ENCODE measurements around the gene MUC5AC. TPM values are rescaled to one million over a fixed set of nuclear protein-coding genes. Genes with fewer than 3 reads are reported as not detected.

Gene MUC5AC
- total and polyA plus RNA-seq, 8 donors: 0.04 to 0.75 (median 0.37) TPM; not detected in 1

- peaks cover 0 to 100% of the 10 kb centered on the region in 2 donors for H3K27me3 ChIP-seq
- TF ChIP-seq CTCF (IDR thresholded peaks at IDR 0.05): no peak
- intact Hi-C loops (cut with DNase I): no loop called here
- H3K36me3 ChIP-seq: no peaks in the 10 kb centered on the region
- DNase-seq (peak in 1 of 4 donors; percentile 59), ATAC-seq (no peak)
- no peaks in the 10 kb centered on the region for H3K9me3 ChIP-seq
- H3K4me1 ChIP-seq: no peaks in the 10 kb centered on the region
- no peak overlapping the region for H3K27ac ChIP-seq
- no peak overlapping the region for H3K4me3 ChIP-seq
Observed at GRCh38 chr11:1226986-1227550, 69.3 kb downstream of the MUC5AC start.

GRCh38 chr11:1227551-1228100, 69.9 kb downstream of the MUC5AC start:
- H3K4me3 ChIP-seq: no peak overlapping the region
- H3K27ac ChIP-seq: no peak overlapping the region
- intact Hi-C loops (cut with DNase I): no loop called here
- TF ChIP-seq CTCF (IDR thresholded peaks at IDR 0.05): no peak
- no peaks in the 10 kb centered on the region for H3K4me1 ChIP-seq
- DNase-seq (peak in 1 of 4 donors; percentile 72), ATAC-seq (no peak)
- H3K9me3 ChIP-seq: no peaks in the 10 kb centered on the region
- peaks cover 0 to 97% of the 10 kb centered on the region in 2 donors for H3K27me3 ChIP-seq
- no peaks in the 10 kb centered on the region for H3K36me3 ChIP-seq

- intact Hi-C loops (cut with DNase I): no loop called here
- H3K36me3 ChIP-seq: no peaks in the 10 kb centered on the region
- DNase-seq (peak in 1 of 4 donors; percentile 78), ATAC-seq (no peak)
- H3K4me1 ChIP-seq: no peaks in the 10 kb centered on the region
- no peak for TF ChIP-seq CTCF (IDR thresholded peaks at IDR 0.05)
- peaks cover 0 to 90% of the 10 kb centered on the region in 2 donors for H3K27me3 ChIP-seq
- H3K9me3 ChIP-seq: no peaks in the 10 kb centered on the region
- no peak overlapping the region for H3K27ac ChIP-seq
- H3K4me3 ChIP-seq: no peak overlapping the region
Observed at GRCh38 chr11:1228101-1228821, 70.5 kb downstream of the MUC5AC start.

- no peak overlapping the region for H3K4me3 ChIP-seq
- H3K9me3 ChIP-seq: no peaks in the 10 kb centered on the region
- peak in 1 of 4 donors; percentile 68 for DNase-seq
- H3K36me3 ChIP-seq: no peaks in the 10 kb centered on the region
- no peaks in the 10 kb centered on the region for H3K4me1 ChIP-seq
- no peak for TF ChIP-seq CTCF (IDR thresholded peaks at IDR 0.05)
- no peak overlapping the region for H3K27ac ChIP-seq
- peaks cover 0 to 83% of the 10 kb centered on the region in 2 donors for H3K27me3 ChIP-seq
- ATAC-seq: no peak
- intact Hi-C loops (cut with DNase I): no loop called here
Observed at GRCh38 chr11:1228921-1229451, 71.2 kb downstream of the MUC5AC start.
